GM12875 (cell line): ENCODE data around the gene IL16.

Experiments
- H3K4me3 ChIP-seq: one replicate; pipeline ENCODE4 v1.5.1; 2011; ENCODE audit warnings: low read depth, low read length, control low read depth
- TF ChIP-seq, protein P1 (sequence below): IDR thresholded peaks from 2 replicates; pipeline ENCODE4 v1.5.1; 2011; ENCODE audit warnings: low read depth, mild to moderate bottlenecking, control low read depth, inconsistent platforms, low read length, moderate library complexity, borderline replicate concordance; ENCODE audit not compliant: insufficient read depth

Gene IL16

DNA sequence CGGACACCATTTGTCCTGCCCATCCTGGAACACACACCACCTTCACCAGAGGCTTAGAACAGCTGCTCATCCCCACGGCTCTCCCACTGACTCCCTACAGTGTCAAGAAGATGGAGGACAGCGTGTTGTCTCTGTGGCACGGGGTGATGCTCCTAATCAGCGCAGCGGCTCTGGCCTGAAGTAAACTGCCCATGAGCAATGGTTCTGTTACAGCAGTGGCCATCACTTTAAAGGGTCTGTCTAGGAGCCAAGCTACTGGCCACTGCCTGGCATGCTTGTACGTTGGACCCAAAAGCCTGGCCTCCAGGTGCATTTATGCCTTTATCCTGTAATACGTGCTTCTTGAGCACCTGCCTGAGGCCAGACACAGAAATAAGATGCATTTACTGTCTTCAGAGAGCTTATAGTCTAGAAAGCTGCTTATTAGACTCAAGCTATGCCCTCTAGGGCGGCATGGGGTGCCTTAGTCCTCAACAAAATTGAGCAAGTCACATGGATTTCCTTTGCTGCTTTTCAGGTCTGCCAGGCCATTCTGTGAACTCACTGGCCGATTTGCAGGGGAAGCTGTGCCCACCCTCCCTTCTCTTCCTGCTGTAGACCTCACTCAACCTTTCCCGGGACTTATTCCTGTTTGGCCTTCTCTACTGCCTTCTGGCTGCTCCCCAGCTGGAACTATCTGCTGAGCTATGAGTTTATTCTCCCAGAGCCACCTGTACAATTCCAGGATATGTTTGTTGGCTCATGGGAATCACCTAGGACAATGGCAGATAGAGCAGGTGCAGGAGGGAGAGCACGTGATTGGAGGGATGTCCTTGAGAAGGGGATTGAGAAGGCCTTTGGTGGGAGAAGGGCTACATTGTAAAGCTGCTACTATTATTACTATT is 75.3 kb downstream of the IL16 start:
- no peak overlapping the region for H3K4me3 ChIP-seq
- TF ChIP-seq, protein P1, sequence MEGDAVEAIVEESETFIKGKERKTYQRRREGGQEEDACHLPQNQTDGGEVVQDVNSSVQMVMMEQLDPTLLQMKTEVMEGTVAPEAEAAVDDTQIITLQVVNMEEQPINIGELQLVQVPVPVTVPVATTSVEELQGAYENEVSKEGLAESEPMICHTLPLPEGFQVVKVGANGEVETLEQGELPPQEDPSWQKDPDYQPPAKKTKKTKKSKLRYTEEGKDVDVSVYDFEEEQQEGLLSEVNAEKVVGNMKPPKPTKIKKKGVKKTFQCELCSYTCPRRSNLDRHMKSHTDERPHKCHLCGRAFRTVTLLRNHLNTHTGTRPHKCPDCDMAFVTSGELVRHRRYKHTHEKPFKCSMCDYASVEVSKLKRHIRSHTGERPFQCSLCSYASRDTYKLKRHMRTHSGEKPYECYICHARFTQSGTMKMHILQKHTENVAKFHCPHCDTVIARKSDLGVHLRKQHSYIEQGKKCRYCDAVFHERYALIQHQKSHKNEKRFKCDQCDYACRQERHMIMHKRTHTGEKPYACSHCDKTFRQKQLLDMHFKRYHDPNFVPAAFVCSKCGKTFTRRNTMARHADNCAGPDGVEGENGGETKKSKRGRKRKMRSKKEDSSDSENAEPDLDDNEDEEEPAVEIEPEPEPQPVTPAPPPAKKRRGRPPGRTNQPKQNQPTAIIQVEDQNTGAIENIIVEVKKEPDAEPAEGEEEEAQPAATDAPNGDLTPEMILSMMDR, result no peak

GRCh38 chr15:81273200-81273599 is 76.5 kb downstream of the IL16 start:
- H3K4me3 ChIP-seq, result no peak overlapping the region
- TF ChIP-seq, protein P1, result no peak

GRCh38 chr15:81273855-81274254 is 77.2 kb downstream of the IL16 start:
- TF ChIP-seq, protein P1, result no peak
- H3K4me3 ChIP-seq, result no peak overlapping the region

DNA sequence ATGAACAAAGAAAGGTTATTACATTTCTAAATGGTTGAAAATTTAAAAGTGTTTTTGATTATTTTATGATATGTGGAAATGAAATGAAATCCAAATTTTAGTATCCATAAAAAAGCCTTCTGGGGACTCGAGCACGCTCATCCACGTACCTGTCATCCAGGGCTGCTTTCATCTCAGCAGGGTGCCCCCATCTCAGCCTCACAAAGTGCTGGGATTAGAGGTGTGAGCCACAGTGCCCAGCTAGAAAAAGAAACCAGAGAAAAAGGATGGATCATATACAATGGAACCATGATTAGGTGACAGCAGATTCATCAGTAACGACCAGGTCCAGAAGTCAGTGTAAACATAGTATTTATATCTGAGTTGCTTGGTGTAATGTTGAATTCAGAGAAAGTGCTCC is 77.6 kb downstream of the IL16 start:
- no peak overlapping the region for H3K4me3 ChIP-seq
- TF ChIP-seq, protein P1, result no peak

- H3K4me3 ChIP-seq, result no peak overlapping the region
- TF ChIP-seq, protein P1, result peak; percentile 84
These were observed 78.4 kb downstream of the IL16 start for GRCh38 chr15:81274931-81275707.

- TF ChIP-seq, protein P1, result no peak
These were observed 79.2 kb downstream of the IL16 start for GRCh38 chr15:81275711-81276392.

More at GRCh38 chr15:81275711-81276392, 79.2 kb downstream of the IL16 start:
- H3K4me3 ChIP-seq, result no peak overlapping the region
